Activated CD4-positive, alpha-beta T cell treated with anti-CD3 and anti-CD28 coated beads, Interleukin-10, Interleukin-2, amounts not matched to agents 100 ng/mL and 50 ng/mL, durations not matched to agents 16 hours and 8 hours (primary cell): ENCODE measurements around the gene PLEKHG4.

ENCODE experiments used
- DNase-seq: peaks from one replicate; pipeline ENCODE4 v3.0.0-alpha.2; 2020

PLEKHG4 gene

DNA sequence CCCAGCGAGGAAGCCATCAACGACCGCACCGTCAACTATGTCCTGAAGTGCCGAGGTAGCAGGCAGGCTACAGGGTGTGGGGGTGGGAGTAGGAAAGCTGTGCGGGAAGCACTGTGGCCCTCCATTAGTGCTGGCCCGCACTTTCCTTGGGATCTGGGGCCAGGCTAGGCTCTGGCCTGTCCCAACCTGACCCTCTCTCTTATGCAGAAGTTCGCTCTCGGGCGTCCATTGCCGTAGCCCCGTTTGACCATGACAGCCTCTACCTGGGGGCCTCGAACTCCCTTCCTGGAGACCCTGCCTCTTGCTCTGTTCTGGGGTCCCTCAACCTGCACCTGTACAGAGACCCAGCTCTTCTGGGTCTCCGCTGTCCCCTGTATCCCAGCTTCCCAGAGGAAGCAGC, 8.6 kb downstream of the PLEKHG4 start:
- DNase-seq, result no peak

DNA sequence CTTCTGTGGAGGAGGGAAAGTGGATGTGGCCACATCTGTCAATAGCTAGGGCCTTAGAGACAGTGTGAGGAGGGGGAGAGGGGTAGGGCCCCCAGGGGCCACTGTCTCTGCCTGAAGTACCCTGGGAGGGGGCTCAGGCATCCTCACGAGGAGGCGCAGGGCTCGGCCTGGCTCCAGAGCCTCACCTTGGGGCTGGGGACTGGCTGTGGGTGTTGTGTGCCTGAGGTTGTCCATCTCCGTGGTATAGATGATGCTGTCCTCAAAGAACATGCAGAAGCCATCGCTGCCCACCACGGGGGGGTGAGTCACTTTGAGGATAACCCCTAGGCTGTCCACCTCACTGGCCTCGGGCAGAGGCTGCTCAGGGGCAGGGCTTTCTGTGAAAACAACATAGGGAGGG, 12.1 kb downstream of the PLEKHG4 start:
- no peak for DNase-seq

DNA sequence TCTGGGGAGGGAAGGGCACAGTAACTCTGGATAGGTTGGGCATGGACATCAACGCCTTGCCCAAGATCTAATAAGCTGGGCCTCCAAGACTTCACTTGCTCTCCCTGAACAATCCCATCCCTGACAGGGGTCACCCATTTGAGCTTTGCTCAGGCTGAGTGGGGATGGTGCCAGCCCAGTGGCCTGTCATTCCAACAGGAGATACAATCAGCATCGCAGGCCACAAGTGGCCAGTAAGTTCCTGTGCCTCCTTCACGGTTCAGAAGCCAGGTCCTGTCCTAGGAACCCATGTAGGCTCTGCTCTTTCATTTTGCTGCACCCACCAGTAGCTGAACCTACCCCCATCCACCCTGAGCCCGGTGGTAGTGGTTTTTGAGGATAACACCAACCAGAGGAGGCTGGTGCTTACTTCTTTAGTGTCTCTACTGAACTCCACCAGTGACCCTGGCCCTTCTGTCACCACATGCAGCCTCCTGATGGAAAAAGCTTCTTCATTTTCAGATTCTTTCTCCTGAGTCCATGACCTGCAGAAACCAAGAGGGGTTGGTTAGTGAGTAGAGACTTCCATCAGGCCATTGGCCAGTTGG, 14.9 kb downstream of the PLEKHG4 start:
- DNase-seq, result no peak

GRCh38 chr16:67294938-67295361, 15.6 kb downstream of the PLEKHG4 start:
- DNase-seq, result no peak

DNA sequence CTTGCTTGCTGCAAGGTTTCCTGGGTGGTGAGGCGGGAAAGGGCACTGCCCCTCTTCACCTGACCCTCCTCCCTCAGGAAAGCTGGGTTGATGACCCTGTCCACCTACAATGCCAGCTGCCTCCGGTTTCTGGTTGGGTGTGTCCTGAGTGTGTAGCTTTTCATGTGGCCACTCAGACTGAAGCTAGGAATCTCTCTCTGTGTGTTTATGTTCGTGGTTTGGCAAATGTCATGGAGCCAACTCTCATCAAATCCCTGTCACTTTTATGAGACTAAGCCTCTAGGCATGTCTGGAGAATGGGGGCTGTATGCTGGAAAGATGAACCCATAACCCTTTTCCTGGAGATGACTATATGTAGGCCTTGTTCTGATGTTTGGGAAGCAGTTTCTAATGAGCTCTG, 17.1 kb downstream of the PLEKHG4 start:
- no peak for DNase-seq

GRCh38 chr16:67298277-67298676, 18.9 kb downstream of the PLEKHG4 start:
- no peak for DNase-seq

DNA sequence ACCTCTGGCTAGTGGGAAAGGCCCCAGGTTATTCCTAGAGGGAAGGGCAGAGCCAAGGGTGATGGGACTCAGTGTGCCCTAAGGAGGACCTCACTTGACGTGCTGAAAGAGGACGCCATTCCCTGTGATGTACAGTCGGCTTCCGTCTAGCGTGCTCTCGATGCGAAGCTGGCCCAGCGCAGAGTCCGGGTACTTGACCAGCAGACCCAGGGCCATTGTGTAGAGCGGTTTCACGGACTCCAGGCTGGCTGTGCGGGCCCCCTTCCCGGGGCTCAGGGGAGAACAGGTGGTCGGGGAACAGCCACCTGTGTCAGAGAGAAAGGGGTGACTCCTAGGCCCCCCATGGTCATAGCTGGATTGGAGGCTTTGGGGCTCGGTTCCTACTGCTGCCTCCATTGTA, 19.9 kb downstream of the PLEKHG4 start:
- no peak for DNase-seq

DNA sequence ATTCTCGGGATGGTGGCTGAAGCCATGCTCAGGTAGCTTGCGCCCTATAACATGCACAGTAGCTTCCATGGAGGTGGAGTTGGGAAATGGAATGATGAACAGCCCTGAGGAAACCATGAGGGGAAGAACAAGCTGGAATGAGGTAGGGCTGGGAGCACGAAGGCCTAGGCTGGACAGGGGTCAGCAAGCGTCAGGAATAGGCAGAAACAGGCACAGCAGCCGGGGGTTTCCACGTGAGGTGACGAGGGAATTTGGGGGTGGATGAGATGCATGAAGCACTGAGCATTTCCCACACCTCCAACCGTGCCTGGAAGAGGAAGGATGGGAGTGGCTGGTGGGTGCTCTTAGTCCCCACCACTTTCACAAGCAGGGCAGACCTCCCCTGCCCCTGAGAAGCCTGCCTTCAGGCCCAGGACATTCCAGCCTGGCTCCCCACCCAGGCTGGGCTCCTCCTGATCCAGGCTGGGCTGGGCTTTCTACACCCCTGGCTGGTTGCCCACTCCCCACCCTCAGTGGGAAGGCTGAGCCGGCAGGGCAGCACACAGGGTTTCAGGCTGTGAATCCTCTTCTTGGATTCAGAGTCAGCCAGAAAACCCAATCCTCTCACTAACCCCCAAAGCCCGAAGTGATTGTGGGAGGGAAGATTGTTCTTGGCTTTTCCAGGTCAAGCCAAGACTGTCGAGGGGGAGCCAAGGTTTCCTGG, 21.9 kb downstream of the PLEKHG4 start:
- no peak for DNase-seq

GRCh38 chr16:67302076-67302475, 22.7 kb downstream of the PLEKHG4 start:
- DNase-seq, result no peak

- DNase-seq, result no peak
Measured at GRCh38 chr16:67302970-67303369, 23.6 kb downstream of the PLEKHG4 start.

DNA sequence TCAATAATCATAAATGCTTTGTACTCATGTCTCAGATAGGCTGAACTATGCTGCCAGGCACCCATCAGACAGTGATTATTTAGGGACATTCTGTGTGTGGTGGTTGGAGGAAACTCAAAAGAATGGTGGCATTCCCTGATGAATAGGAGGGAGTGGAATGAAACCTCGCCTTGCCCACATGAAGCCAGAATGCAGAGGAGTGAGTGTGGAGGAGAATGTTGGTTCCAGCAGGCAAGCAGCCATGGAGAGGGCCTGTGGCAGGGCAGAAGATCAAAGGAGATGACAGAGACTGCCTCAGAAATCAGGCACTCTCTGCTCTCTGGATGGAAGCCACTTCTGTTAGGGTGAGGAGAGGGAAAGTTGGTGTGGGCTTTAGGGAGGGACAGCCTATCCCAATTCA, 24.7 kb downstream of the PLEKHG4 start:
- no peak for DNase-seq

- DNase-seq, result no peak
Measured at GRCh38 chr16:67305216-67306071, 26.1 kb downstream of the PLEKHG4 start.

- no peak for DNase-seq
Measured at GRCh38 chr16:67310561-67310960, 31.2 kb downstream of the PLEKHG4 start.

- DNase-seq, result peak; percentile 99
Measured at GRCh38 chr16:67311607-67312488, 32.5 kb downstream of the PLEKHG4 start.

DNA sequence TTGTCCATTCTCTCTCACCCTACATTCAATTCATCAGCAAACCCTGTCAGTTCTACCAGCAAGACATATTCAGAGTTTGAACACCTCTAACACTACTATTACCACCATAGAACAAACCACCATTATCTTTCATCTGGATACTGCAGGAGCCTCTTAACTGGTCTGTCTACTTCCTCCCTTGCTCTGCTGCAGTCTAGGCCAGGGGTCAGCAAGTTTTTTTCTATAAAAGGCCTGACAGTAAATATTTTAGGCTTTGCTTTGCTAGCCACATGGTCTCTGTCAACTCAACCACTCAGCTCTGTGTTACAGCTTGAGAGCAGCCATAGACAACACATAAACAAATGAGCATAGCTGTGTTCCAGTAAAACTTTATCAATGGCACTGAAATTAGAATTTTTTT, 33.4 kb downstream of the PLEKHG4 start:
- no peak for DNase-seq

- DNase-seq, result no peak
Measured at GRCh38 chr16:67317853-67318252, 38.5 kb downstream of the PLEKHG4 start.

DNA sequence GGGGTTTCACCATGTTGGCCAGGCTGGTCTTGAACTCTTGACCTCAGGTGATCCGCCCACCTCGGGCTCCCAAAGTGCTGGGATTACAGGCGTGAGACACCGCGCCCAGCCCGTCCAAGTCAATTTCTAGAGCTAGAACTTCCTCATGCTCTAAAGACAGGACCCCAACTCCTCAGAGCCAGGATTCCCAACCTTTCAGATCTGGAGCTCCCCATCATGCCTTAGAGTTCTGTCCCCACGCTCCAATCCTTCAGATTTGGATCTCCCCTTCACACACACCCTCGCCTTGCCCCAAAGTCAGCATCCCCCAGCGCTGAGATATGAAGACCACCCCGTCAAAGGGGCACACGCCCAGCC, 46.8 kb downstream of the PLEKHG4 start:
- no peak for DNase-seq

DNA sequence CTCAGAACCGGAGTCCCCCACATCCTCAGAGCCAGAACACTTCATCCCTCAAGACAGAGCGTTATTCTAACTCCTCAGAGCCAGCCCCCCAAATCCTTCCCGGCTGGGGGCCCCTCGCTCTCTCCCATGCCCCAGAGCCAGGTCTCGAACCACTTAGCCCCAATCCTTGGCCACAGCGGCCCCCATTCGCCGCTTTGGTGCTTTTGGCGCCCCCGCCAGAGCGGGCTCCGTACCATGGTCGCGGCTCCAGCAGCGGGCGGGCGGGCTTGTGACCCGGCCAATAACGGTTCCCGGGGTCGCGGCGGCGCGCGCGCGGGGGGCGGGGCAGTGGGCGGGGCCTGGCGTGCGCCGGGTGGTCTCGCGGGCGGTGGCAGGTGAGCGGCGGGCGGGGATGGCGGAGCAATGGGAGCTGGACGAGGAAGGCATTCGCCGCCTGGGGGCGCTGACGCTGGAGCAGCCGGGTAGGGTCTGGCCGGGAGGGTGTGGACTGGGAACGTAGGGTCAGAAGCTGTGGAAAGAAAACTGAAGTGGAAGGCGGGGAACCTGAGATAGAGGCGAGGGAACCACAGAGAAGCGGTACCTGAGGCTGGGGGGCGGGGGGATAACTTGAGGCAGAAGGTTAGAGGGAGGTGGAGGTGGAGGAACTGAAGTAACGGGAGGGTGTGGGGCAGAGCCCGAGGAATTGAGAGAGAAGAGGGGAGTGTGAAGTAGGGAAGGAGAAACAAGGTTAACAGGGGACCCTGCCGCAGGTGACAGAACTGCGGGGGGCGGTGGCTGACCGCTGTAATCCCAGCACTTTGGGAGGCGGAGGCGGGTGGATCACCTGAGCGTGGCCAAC, 47.4 kb downstream of the PLEKHG4 start, which contains the start of the genes KCTD19 and LRRC36:
Gene KCTD19 (minus strand): TSS at position 270 of the 838 bp plus-strand sequence. CDS start 34 bp downstream, at position 236.
Gene LRRC36 (plus strand): TSS at position 344 of the 838 bp plus-strand sequence. CDS start 48 bp downstream, at position 392.
- DNase-seq, result peak; percentile 68

GRCh38 chr16:67327743-67328142, 48.4 kb downstream of the PLEKHG4 start:
- DNase-seq, result no peak

GRCh38 chr16:67329901-67330300, 50.6 kb downstream of the PLEKHG4 start:
- DNase-seq, result no peak

DNA sequence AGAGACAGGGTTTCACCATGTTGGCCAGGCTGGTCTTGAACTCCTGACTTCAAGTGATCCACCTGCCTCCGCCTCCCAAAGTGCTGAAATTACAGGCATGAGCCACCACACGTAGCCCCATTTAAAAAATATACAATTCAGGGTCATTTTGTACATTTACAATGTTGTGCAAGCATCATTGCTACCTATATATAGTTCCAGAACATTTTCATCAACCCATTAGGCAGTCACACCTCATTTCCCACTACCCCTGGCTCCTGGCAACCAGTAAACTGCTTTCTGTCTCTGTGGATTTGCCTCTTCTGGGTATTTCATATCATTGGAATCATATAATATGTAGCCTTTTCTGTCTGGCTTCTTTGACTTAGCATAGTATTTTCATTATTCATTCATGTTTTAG, 54.0 kb downstream of the PLEKHG4 start:
- DNase-seq, result no peak

GRCh38 chr16:67336116-67336515, 56.8 kb downstream of the PLEKHG4 start:
- DNase-seq, result no peak
